Loucy (cell line): ENCODE results near the gene CHD9NB.

Experiments used
- EZH2phosphoT487 ChIP-seq: fragments of 200-600 bp; IDR thresholded peaks from 2 replicates; pipeline ENCODE4 v1.6.1; 2018; ENCODE audit warnings: antibody characterized with exemption, mild to moderate bottlenecking, moderate library complexity, borderline replicate concordance
- TF ChIP-seq, protein P1 (sequence below): fragments of 200-600 bp; sonication (generic); conservative IDR thresholded peaks from 2 replicates; pipeline ENCODE4 v1.5.1; 2014; ENCODE audit warnings: mild to moderate bottlenecking, antibody characterized with exemption, low read length

DNA sequence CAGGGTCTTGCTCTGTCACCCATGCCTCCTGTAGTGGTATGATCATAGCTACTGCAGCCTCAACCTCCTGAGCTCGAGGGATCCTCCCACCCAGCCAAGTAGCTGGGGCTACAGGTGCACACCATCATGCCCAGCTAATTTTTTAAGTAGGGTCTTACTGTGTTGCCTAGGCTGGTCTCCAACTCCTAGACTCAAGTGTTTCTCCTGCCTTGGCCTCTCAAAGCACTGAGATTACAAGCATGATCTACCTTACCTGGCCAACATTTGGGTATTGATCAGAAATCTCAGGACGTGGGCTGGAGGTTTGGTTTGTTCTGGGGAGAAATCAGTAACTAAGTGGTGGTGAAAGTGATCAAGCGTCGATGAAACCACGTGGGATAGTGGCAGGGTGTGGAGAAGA is 6.2 kb upstream of the CHD9NB start:
- TF ChIP-seq, protein P1, sequence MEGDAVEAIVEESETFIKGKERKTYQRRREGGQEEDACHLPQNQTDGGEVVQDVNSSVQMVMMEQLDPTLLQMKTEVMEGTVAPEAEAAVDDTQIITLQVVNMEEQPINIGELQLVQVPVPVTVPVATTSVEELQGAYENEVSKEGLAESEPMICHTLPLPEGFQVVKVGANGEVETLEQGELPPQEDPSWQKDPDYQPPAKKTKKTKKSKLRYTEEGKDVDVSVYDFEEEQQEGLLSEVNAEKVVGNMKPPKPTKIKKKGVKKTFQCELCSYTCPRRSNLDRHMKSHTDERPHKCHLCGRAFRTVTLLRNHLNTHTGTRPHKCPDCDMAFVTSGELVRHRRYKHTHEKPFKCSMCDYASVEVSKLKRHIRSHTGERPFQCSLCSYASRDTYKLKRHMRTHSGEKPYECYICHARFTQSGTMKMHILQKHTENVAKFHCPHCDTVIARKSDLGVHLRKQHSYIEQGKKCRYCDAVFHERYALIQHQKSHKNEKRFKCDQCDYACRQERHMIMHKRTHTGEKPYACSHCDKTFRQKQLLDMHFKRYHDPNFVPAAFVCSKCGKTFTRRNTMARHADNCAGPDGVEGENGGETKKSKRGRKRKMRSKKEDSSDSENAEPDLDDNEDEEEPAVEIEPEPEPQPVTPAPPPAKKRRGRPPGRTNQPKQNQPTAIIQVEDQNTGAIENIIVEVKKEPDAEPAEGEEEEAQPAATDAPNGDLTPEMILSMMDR = no peak
- no peak for TF ChIP-seq EZH2phosphoT487
